SU-DHL-6 (cell line): ENCODE results near the gene ARID5A.

Source experiments
- H2AFZ ChIP-seq: fragments of 200-600 bp; sonication (generic); 2 replicates; pipeline ENCODE4 v1.6.1; 2014; ENCODE audit warnings: low read depth, mild to moderate bottlenecking, moderate library complexity, mixed read lengths, antibody characterized with exemption, low read length; ENCODE audit not compliant: severe bottlenecking
- H3F3A ChIP-seq: fragments of 200-600 bp; shearing (Covaris generic); 2 replicates; pipeline ENCODE4 v1.6.0; 2016; ENCODE audit warnings: antibody characterized with exemption, mild to moderate bottlenecking; ENCODE audit not compliant: insufficient read depth
- H3K27ac ChIP-seq: fragments of 200-600 bp; sonication (generic); 2 replicates; pipeline ENCODE4 v1.5.1; 2016; ENCODE audit warnings: low read depth, mild to moderate bottlenecking, low read length, moderate library complexity, mixed read lengths
- H3K27me3 ChIP-seq: fragments of 200-600 bp; sonication (generic), shearing (Covaris generic); 2 replicates; pipeline ENCODE4 v1.6.0; 2014; ENCODE audit warnings: mild to moderate bottlenecking, low read length
- H3K36me3 ChIP-seq: fragments of 200-600 bp; sonication (generic); 2 replicates; pipeline ENCODE4 v1.6.1; 2014; ENCODE audit warnings: mild to moderate bottlenecking, low read length, mixed read lengths
- H3K4me2 ChIP-seq: fragments of 300-600, 200-600 bp; shearing (Covaris generic), sonication (generic); 2 replicates; pipeline ENCODE4 v1.6.0; 2014; ENCODE audit warnings: low read length, low read depth, mild to moderate bottlenecking; ENCODE audit not compliant: poor library complexity, severe bottlenecking
- H3K4me3 ChIP-seq: fragments of 200-600 bp; sonication (generic); 2 replicates; pipeline ENCODE4 v1.5.1; 2014; ENCODE audit warnings: antibody characterized with exemption, low read length, mild to moderate bottlenecking, mixed read lengths; ENCODE audit not compliant: insufficient read depth, poor library complexity, severe bottlenecking
- H3K79me2 ChIP-seq: fragments of 200-600 bp; sonication (generic); 2 replicates; pipeline ENCODE4 v1.6.1; 2014; ENCODE audit warnings: mild to moderate bottlenecking, low read length, moderate library complexity; ENCODE audit not compliant: insufficient read depth
- H3K9ac ChIP-seq: fragments of 200-600 bp; sonication (generic); 2 replicates; pipeline ENCODE4 v1.7.0; 2014; ENCODE audit warnings: mild to moderate bottlenecking, low read length
- H3K9me2 ChIP-seq: fragments of 200-600 bp; sonication (generic); replicated peaks from 2 replicates; pipeline ENCODE4 v1.6.1; 2014; ENCODE audit warnings: low read length; ENCODE audit not compliant: insufficient read depth
- H3K9me3 ChIP-seq: fragments of 200-600 bp; sonication (generic); 2 replicates; pipeline ENCODE4 v1.6.1; 2014; ENCODE audit warnings: low read length, mixed read lengths; ENCODE audit not compliant: insufficient read depth
- H4K20me1 ChIP-seq: fragments of 200-600 bp; sonication (generic); 2 replicates; pipeline ENCODE4 v1.6.1; 2014; ENCODE audit warnings: low read depth, mild to moderate bottlenecking, antibody characterized with exemption, low read length, moderate library complexity, mixed read lengths
- EZH2phosphoT487 ChIP-seq: fragments of 200-600 bp; sonication (generic), shearing (Covaris generic); conservative IDR thresholded peaks from 2 replicates; pipeline ENCODE4 v1.6.1; 2018; ENCODE audit warnings: mild to moderate bottlenecking, antibody characterized with exemption, low read length, moderate library complexity, mixed read lengths
- TF ChIP-seq, protein P1 (sequence below): fragments of 200-600 bp; sonication (generic); IDR thresholded peaks from one replicate; pipeline ENCODE4 v1.5.1; 2017; ENCODE audit warnings: antibody characterized with exemption, mild to moderate bottlenecking, low read length, moderate library complexity; ENCODE audit not compliant: insufficient read depth, poor library complexity, severe bottlenecking

ARID5A gene

DNA sequence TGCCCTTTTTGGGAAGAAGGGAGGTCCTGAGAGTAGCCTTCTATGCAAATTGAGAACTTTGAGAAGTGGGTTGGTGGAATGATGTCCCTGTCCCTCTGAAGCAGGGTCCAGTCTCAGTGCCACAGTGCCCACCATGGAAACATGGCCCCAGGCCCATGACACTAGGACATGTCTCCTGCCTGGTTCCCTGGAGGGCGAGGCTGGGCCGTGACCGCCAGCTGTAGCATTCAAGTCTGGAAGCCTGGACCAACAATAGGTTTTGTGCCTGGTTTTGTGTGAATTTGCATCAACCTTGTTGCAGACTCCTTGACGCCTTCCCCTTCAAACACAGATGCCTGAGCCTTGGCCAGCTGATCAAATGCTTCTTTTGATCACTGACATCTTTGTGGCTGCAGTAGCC is 27.5 kb downstream of the ARID5A start:
- Histone ChIP-seq H2AFZ (no peak overlapping the region), H3K27ac (no peak overlapping the region), H3K36me3 (no peaks in the 10 kb centered on the region), H3K4me2 (no peak overlapping the region), H3K79me2 (no peaks in the 10 kb centered on the region), H3K4me3 (no peak overlapping the region), H3K9me2 (no peaks in the 10 kb centered on the region), H3K9ac (no peak overlapping the region), H3K27me3 (no peaks in the 10 kb centered on the region), H3K9me3 (no peaks in the 10 kb centered on the region), H4K20me1 (no peaks in the 10 kb centered on the region), H3F3A (no peaks in the 10 kb centered on the region)
- TF ChIP-seq, protein P1, sequence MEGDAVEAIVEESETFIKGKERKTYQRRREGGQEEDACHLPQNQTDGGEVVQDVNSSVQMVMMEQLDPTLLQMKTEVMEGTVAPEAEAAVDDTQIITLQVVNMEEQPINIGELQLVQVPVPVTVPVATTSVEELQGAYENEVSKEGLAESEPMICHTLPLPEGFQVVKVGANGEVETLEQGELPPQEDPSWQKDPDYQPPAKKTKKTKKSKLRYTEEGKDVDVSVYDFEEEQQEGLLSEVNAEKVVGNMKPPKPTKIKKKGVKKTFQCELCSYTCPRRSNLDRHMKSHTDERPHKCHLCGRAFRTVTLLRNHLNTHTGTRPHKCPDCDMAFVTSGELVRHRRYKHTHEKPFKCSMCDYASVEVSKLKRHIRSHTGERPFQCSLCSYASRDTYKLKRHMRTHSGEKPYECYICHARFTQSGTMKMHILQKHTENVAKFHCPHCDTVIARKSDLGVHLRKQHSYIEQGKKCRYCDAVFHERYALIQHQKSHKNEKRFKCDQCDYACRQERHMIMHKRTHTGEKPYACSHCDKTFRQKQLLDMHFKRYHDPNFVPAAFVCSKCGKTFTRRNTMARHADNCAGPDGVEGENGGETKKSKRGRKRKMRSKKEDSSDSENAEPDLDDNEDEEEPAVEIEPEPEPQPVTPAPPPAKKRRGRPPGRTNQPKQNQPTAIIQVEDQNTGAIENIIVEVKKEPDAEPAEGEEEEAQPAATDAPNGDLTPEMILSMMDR: no peak
- TF ChIP-seq EZH2phosphoT487: no peak

GRCh38 chr2:96564563-96564962 is 28.0 kb downstream of the ARID5A start:
- Histone ChIP-seq H2AFZ (no peak overlapping the region), H3K36me3 (no peaks in the 10 kb centered on the region), H4K20me1 (no peaks in the 10 kb centered on the region), H3K9ac (no peak overlapping the region), H3K27ac (no peak overlapping the region), H3K27me3 (no peaks in the 10 kb centered on the region), H3K4me2 (no peak overlapping the region), H3F3A (no peaks in the 10 kb centered on the region), H3K79me2 (no peaks in the 10 kb centered on the region), H3K9me2 (no peaks in the 10 kb centered on the region), H3K4me3 (no peak overlapping the region), H3K9me3 (no peaks in the 10 kb centered on the region)
- no peak for TF ChIP-seq EZH2phosphoT487
- TF ChIP-seq, protein P1: no peak

DNA sequence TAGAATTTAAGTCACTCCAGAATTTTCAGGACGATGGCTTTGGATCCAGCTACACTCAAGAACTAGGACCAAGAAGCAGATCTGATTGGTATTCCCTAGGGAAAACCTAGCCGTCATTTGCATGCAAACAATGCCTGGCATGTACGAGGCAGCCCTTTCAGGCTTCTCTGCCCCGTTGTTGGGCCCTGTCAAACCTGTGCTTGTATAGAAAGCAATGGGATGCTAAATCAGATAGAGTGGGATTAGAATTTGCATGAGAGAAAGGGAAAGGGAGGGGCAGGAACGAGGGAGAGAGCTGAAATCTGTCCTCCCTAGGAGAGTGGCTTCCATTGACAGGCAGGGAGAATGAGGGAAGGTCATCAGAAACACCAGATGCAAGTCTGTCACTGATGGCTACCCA is 28.6 kb downstream of the ARID5A start:
- Histone ChIP-seq H3K27ac (no peak overlapping the region), H3K36me3 (no peaks in the 10 kb centered on the region), H2AFZ (no peak overlapping the region), H3K9me3 (no peaks in the 10 kb centered on the region), H3K4me3 (no peak overlapping the region), H4K20me1 (no peaks in the 10 kb centered on the region), H3K4me2 (no peak overlapping the region), H3K79me2 (no peaks in the 10 kb centered on the region), H3K9me2 (no peaks in the 10 kb centered on the region), H3K9ac (no peak overlapping the region), H3K27me3 (no peaks in the 10 kb centered on the region), H3F3A (no peaks in the 10 kb centered on the region)
- TF ChIP-seq EZH2phosphoT487: no peak
- TF ChIP-seq, protein P1: no peak

DNA sequence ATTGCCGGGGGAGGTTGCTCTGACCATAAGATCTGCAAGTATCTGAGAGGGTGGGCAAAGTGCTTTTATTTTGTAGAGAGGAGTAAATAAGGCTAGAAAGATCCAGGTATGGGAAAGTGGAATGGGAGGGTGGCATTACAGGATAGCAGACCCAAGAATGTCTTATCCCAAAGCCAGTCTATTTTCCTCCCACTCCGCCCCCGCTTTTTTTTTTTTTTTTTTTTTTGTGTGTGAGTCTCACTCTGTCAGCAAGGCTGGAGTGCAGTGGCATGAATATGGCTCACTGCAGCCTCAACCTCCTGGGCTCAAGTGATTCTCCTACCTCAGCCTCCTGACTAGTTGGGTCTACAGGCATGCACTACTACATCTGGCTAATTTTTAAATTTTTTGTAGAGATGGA is 31.5 kb downstream of the ARID5A start:
- Histone ChIP-seq H2AFZ (no peak overlapping the region), H3K27ac (no peak overlapping the region), H3K4me2 (no peak overlapping the region), H3K36me3 (no peaks in the 10 kb centered on the region), H3K4me3 (no peak overlapping the region), H3K9ac (no peak overlapping the region), H3K9me2 (no peaks in the 10 kb centered on the region), H3K79me2 (no peaks in the 10 kb centered on the region), H3K9me3 (no peaks in the 10 kb centered on the region), H4K20me1 (no peaks in the 10 kb centered on the region), H3K27me3 (no peaks in the 10 kb centered on the region), H3F3A (no peaks in the 10 kb centered on the region)
- no peak for TF ChIP-seq EZH2phosphoT487
- TF ChIP-seq, protein P1: no peak
